HEK293T (cell line): Measurements from ENCODE around the gene ASPSCR1.

Experiments
- BHLHE40 ChIP-seq: fragments of 450-650 bp; IDR thresholded peaks from 2 replicates; pipeline ENCODE4 v1.6.1; 2016; ENCODE audit warnings: mild to moderate bottlenecking, moderate library complexity, borderline replicate concordance
- ELF4 ChIP-seq: fragments of 450-650 bp; IDR thresholded peaks from 2 replicates; pipeline ENCODE4 v1.6.1; 2017; ENCODE audit warnings: antibody characterized with exemption
- HDGF ChIP-seq: fragments of 450-650 bp; IDR thresholded peaks from 2 replicates; pipeline ENCODE4 v1.6.1; 2017; ENCODE audit warnings: antibody characterized with exemption, borderline replicate concordance
- L3MBTL2 ChIP-seq: fragments of 450-650 bp; conservative IDR thresholded peaks from 2 replicates; pipeline ENCODE4 v1.6.1; 2016; ENCODE audit warnings: mild to moderate bottlenecking
- SUZ12 ChIP-seq: fragments of 450-650 bp; IDR thresholded peaks from 2 replicates; pipeline ENCODE4 v1.6.1; 2016; ENCODE audit warnings: mild to moderate bottlenecking
- TARDBP ChIP-seq: fragments of 450-650 bp; IDR thresholded peaks from 2 replicates; pipeline ENCODE4 v1.6.1; 2016
- ZNF384 ChIP-seq: fragments of 450-650 bp; IDR thresholded peaks from 2 replicates; pipeline ENCODE4 v1.6.1; 2016
- TF ChIP-seq, protein P1 (sequence below): fragments of 450-650 bp; IDR thresholded peaks from 2 replicates; pipeline ENCODE4 v1.6.1; 2016

DNA sequence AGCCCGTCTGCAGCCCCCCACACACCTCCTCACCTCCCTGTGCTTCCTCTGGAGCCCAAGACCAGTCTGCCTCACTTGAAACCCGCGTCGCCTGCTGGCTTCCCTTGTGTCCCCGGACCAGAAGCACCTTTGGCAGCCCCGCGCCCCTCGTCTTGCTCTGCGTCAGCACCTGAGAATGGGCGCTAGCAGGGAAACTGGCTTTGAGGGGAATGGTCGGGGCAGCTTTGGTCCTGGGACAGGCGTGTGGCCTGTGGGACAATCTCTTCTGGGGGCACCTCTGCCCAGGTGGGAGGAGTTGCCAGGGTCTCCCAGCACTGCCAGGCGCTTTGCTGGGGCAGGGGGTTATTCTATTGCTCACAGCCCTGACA is 46.3 kb upstream of the ASPSCR1 start:
- TF ChIP-seq TARDBP = no peak
- no peak for TF ChIP-seq ZNF384
- no peak for TF ChIP-seq BHLHE40
- no peak for TF ChIP-seq L3MBTL2
- TF ChIP-seq, protein P1, sequence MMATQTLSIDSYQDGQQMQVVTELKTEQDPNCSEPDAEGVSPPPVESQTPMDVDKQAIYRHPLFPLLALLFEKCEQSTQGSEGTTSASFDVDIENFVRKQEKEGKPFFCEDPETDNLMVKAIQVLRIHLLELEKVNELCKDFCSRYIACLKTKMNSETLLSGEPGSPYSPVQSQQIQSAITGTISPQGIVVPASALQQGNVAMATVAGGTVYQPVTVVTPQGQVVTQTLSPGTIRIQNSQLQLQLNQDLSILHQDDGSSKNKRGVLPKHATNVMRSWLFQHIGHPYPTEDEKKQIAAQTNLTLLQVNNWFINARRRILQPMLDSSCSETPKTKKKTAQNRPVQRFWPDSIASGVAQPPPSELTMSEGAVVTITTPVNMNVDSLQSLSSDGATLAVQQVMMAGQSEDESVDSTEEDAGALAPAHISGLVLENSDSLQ = no peak
- TF ChIP-seq SUZ12 = no peak
- TF ChIP-seq ELF4 = no peak
- TF ChIP-seq HDGF = no peak
